ENCODE measurements around the gene FYCO1.

DNA sequence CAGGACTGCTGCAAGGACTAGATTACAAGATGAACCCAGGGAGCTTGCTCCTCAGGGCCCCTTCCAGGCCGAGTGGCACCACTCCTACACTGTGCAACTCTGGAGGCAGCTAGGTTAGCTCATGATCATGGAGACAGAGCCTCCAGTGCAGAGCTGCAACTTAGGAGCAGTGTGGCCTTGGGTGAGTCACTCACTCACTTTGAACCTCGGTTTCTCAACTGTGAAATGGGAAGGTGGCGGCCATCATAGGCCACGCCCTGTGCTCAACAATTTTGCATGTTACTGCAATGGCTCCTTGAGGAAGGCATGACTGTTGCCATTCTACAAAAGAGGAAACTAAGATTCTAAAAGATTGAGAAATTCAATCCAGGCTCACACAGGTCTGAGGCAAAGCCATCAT lies 63.5 kb downstream of the FYCO1 start:
- no peak for TF ChIP-seq EZH2phosphoT487 (IDR thresholded peaks at IDR 0.05; ENCODE audit: insufficient read depth, low read depth)
- TF ChIP-seq EZH2 (IDR thresholded peaks at IDR 0.05; ENCODE audit: insufficient read depth, poor library complexity, severe bottlenecking), result no peak
